GM21515 (cell line): Measurements from ENCODE around the gene DDO.

Experiments used
- ATAC-seq: cut with Tn5 transposase; IDR thresholded peaks from one replicate; pipeline ENCODE4 v1.9.1; 2021; ENCODE audit not compliant: unreplicated experiment

The DDO gene

DNA sequence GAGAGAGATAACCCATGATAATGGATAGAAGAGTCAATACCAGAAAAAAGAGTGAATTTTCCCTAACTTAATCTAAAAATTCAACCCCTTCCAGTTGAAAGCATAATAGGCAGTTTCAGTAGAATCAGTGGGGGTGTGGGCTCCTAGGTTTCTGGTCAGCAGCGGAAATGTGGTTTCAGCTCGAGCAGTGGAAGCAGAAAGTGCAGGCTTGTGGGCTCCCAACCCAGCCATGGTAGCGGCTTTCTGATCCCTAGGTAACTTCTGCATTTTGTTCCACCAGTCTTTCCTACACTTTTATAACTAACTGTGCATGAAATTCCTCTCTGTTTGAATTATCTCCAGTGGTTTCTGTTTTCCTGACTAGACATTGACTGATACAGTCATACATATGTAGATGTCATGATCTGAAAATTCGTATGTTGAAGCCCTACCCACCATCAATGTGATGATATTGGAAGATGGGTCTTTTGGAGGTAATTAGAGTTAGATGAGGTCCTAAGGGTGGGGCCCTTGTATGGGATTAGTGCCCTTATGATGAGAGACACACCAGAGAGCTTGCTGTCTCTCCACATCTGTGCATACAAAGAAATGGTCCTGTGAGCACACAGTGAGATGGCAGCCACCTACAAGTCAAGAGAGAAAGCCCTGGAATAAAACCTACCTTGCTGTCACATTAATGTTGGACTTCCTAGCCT is 6.5 kb upstream of the DDO start:
- ATAC-seq = no peak

DNA sequence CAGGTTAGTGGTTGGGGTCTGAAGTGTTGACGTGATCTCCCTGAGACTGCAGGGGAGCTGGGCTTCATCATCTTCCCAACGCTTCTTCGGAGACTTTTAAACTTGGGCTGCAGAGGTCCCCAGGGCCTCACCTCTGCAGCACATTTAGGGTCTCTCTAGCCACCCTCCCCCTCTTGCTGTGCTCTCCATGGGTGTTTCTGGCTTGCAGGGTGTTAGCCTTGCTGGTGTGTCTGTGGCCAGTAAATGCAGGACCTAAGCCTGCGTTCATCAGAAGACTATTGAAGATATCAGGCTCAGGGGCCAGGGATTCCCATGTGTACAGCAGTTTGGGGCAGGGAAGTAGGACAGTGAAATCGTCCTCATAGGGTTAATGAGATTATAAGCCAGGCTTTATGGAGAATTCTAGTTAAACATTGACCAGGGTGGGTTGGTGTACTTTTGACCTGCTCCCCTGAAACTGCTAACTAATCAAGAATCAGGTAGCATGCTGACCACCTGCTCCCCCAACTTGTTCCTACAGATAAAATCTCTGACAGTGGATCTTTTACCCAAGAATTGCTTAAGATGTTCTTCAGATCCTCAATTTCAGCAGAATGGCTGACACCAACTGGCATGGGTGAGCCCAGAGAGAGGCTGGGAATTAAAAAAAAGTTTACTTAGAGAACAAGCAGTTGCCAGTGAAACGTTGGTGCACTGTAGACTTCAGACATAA is 3.8 kb upstream of the DDO start:
- no peak for ATAC-seq

DNA sequence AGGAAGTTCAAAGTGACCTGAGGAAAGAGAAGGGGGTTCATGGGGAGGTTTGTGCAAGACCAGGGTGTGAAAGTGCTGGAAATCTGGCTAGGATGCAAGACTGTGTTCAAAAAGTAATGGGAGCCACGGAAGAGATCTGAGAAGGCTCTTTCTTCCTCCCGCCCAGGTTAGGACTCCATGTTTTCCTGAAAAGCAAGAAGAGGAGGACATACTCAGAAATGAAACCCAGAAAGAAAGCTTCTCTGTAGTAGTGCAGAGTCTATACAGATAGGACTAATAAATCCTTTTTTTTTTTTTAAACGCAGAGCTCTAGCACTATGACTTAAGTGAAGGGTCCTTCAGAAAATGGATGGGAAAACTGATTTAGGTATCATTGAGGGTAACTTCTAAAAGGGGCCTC is 3.2 kb upstream of the DDO start:
- no peak for ATAC-seq

DNA sequence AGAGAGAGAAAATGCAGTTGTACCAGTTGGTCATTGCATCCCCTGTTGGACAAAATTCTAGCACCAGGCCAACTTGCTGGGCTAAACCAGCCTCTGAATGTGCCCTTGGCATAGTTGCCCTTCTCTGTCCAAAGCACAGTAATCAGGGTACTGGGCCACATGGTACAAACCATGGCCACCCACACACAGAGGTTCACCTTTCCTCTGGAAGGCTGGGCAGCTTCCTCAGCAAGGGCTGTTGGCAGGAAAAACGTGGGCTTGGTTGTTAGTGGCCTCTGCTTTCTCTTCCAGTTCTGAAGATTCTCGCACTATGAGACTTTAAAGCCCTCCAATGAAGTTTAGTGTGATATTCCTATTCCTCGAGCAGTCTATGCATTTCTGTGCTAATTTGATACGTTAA is 706 bp downstream of the DDO start:
- no peak for ATAC-seq

DNA sequence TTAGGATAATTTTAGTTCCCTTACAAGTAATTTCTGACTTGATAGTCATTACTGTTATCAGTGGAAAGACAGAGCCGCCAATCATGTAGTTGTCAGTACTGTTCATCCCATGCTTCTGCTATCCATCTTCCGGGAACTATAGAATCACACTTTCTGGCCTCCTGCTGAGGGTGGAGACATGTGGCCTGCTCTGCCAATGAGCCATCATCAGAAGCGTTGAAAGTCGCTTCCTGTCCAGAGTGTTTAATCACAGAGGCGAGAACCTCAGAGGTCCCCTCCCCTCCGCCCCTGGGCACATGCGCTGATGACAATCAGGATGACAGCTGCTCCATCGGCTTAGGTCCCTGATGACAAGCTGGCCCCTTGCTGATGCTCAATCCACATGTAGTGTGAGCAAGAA is 3.0 kb downstream of the DDO start:
- no peak for ATAC-seq

DNA sequence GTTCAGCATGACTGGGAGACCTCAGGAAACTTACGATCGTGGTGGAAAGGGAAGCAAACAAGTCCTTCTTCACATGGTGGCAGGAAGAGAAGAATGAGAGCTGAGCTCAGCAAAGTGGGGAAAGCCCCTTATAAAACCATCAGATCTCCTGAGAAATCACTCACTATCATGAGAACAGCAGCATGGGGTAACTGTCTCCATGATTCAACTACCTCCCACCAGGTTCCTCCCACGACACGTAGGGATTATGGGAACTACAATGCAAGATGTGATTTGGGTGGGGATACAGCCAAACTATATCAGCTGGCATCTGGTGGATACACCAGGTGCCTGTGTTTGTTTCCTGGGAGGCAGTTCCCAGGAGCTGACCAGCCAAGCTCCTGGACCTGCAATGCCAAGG is 4.9 kb downstream of the DDO start:
- ATAC-seq = no peak

DNA sequence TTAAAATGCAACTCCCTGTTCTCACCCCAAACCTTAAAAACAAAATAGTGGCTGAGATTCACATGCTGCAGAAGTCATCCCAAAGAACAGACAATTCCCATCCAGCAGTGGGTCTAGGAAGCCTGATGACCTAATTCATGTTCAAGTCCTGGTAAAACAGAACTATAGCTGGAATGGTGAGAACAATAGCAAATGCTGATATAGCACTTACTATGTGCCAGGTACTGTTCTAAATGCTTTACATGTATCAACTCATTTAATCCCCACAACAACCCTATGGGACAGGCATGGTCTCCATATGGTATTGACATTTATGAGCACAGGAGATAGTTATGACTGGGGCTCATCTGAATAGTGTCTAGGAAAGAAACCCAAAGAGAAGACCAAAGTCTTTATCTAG is 5.6 kb downstream of the DDO start:
- ATAC-seq = no peak

DNA sequence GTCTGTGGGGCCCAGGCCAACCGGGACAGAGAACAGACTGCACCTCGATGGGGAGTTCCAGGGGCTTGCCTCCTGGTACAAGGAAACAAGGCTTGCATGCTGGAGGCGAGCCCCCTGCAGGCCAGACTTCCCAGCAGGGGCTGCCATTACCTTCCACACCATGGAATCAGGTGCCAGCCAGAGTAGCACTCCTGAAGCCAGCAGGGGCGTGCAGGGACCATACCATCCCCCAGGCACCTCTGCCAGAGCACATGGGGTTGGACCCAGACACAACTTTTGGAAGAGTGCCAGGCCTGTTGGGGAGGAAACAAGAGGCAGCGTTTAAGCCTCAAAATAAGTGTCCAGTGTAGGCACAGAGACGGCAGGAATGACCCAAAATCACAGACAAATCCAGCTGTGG is 6.5 kb downstream of the DDO start:
- no peak for ATAC-seq

DNA sequence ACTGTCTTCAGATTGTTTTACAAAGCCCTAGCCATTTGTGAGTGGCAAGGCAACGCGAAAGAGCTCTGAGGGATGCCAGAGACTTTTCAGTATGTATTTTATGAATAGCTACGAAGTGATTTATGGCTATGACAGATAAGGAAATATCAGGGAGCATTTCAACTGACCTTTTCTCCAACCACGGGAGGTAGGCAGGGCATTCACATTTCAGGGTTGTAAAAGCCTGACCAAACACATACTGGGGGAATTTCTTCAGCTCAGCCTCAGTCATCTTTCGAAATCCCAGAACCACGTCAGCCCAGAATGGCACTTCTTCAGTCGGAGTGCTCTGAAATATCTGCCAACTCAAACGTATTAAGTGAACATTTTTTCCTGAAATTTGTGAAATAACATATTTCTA is 10.8 kb downstream of the DDO start:
- ATAC-seq = no peak

DNA sequence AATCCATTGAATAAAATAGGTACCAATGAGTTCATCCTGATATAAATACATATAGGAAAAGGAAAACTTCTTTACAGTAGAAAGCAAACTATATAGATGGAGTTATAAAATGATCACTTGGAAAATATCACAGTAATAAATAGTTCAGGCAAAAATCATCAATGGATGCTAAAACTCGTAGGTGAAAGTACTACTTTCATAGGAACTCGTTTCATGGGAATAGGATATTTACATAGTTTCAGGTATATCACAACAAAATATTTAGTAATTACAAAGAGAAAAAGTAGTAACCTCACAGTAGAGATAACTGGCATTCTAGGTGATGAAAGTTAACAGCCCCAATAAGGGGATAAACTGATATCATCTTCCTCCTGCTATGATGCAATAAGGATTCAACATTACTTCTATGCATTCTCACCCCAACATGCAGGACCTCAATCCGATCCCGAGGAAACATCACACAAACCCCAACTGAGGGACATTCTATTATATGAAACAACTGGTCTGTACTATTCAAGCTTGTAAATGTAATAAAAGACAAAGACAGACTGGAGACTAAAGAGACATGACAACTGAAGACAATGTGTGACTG is 13.7 kb downstream of the DDO start:
- ATAC-seq = no peak

DNA sequence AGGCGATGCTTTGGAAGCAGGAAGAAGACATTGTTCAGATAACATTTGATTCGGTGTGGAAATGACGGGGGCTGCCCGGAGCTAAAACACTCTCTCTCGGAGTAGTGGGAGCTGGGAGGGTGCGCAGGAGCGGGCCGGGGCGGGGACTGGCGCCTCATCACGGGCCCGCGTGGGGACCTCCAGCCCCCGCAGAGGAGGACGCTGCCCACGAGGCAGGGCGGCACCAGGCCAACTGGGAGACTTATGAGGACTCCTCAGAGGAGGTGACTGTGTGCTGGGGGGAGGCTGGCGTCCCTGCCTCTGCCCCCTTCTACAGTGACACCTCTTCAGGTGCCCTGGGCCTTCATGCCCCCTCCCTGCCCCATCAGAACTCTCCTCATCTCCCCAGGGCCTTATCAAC is 15.2 kb downstream of the DDO start:
- no peak for ATAC-seq

DNA sequence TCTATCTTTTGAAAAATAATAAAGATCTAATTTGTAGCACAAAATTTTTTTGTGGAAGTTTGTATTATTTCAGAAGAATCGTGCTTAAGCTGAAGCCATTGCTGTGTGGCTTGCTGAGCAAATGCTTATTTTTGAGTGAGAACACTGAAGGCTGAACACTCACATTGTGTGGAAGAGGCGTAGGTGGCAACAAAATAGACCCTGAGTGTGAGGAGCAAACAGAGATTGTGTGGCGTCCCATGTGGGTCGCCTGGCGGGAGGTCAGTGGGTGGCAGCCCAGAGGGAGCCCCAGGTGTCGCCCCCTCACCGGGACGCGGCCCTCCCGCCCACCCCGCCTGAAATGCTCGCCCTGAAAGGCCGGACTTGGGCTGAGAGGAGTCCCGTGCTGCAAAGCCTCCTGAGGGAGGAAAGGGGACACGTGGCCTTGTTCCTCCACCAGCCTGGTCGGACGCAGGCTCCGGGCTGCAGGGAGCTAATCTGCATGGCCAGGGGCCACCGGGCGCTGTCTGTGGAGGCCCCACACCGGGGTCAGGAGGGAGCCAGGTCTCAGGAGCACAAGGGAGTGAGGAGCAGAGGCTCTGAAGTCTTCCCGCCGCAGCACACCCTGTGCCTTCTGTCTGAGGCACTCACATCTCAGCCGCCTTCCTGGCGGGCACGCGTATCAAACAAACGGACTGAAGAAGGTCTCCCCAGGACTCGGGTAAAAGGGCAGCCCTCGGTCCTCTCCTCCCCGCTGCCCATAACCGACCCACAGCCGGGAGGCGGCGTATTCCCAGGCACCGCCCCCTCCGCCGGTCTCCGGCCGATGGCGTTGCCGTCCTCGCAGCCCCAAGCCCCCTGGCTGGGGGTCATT is 15.9 kb downstream of the DDO start:
- no peak for ATAC-seq

DNA sequence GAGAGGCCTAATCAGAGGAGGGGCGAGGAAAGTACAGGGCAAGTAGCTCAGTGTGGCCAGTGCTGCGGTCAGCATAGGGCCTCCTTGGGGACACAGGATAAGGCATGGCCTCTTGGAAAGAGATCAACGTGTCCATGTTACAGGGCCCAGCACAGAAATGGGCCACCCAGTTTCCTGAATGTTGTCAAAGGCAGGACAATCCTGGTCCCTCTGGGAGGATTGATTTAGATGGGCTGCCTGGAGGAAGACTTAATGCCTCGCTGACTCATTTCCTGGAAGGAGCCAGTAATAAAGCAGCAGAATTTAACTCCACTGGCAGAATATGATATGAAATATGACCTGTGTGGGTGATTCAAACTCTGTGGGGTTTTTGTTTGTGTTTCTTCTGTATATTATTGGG is 16.6 kb downstream of the DDO start:
- ATAC-seq = no peak

DNA sequence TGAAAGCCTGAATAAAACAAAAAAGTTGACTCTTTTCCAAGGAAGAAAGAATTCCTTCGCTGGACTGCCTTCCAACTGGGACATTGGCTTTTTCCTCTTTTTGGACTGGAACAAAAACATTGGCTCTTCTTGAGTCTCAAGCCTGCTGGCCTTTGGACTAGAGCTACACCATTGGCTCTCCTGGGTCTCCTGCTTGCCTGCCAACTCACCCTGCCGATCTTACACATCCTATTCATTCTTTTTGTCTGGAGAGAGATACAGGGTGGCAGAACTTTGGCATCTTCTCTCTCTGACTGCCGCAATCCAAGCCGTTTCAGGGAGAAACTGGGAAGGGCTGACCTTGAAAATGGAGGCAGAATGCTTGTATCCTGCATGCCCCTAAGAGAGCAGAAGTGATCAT is 20.2 kb downstream of the DDO start:
- ATAC-seq = no peak

DNA sequence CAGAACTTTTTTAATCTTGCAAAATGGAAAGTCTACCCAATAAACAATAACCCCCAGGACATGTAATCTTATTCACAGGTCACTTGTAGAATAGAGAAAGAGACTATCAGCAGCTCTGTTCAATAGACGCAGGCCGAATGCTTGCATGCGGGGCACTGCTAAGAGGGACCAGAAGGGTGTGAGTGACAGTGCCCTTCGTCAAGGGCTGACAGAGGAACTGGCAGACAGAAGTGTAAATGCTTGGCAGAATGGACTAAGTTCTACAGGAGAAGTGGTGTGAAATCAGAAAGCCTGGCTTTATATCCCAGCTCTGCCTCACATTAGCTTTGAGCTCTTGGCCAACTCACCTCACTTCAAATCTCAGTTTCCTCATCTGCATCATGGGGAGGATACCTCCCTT is 21.0 kb downstream of the DDO start:
- ATAC-seq = no peak

DNA sequence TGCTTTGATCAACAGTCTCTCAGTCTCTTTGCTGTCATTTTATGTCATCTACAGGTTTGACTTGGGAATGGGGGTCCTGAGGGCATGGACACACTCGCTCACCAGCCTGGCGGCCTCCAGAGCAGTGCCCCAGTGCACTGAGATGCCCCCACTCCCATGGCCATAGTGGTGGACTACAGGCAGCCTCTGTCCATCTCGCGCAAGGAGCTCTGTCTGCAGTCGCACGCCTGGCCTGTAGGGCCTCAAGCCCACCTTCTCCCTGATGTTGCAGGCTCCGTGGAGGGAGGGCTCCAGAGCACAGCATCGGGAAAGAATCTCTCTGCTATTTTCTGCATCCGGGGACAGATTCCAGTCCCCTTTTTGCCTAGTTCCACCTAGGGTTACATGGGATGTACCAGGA is 22.6 kb downstream of the DDO start:
- ATAC-seq = no peak

DNA sequence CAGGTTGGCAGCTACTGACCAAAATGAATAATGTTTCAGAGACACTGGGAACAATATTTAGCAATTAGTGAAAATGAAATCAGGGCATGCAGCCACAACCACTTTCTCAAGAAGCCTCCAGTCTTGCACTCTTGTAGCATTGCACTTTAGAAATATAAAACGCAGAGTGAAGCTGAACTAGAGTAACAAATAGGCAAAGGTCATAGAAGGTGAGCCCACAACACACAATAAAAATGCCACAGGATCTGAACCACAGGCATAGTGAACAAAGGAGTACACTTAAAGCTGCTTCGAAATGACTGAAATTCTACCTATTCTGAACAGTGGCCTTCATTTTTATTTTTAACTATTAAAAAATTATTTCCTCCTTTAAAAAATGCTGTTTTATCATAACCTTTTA is 25.0 kb downstream of the DDO start:
- no peak for ATAC-seq

DNA sequence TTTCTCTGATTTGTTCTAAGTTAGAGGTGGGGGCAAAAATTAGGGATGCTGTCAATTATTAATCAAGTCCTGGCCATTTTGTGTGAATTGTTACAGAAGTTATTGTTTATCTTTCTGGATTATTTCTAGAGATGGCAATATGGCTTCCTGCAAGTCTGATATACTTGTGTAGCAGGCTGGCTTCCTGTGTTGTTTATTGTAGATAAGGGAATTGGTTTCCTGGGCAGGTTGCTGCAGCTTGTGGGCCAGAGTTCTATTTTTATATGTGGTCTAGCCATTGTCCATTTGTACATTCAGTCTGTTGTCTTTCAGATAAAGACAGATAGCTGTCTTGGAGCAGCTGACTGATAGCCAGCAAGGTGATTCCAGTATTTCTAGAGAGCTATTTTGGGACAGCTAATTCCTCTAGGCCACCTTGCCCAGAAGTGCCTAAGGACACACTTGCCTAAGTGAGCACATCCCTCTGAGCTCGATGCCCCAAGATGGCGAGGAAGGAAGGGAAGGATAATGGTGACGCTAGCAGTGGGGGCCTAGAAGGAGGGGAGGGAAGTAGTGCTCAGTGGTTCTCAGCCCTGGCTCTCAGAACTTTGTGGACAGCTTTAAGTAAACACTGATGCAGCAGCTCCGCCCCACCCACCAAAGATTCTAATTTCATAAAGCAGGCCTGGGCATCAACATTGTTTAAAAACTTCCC is 25.5 kb downstream of the DDO start:
- no peak for ATAC-seq

DNA sequence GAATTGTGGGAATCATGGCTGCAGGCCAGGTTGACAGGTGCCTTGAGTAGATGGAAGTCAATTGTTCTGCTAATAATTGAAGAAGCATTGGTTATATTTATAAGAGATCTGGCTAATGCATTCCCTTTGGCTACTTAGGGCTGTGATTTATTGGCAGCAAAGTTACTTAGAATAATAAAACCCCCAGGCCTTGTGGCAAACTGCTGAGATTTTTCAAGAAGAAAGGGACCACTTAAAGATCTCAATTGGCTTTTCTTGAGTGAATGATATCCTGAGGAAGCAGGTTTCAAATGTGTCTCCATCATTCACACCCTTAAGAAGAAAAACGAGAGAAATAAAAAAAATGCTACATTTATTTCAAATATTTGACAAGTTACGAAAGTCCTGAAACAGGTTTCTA is 27.4 kb downstream of the DDO start:
- ATAC-seq = no peak

DNA sequence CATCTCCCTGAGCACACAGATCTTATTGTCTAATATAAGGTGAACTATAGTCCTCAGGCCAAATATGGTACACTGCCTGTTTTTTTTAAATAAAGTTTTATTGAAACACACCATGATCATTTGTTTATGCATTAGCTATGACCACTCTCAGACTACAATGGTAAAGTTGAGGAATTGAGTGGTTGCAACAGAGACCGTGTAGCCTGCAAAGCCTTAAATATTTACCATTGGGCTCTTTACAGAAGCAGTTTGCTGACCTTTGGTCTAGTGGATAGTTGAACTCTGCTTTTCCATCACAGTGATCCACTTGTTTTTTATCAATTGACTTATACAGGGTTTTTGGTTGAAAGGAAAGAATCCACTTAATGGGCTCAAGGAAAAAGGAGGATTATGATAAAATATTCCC is 29.9 kb downstream of the DDO start:
- no peak for ATAC-seq

DNA sequence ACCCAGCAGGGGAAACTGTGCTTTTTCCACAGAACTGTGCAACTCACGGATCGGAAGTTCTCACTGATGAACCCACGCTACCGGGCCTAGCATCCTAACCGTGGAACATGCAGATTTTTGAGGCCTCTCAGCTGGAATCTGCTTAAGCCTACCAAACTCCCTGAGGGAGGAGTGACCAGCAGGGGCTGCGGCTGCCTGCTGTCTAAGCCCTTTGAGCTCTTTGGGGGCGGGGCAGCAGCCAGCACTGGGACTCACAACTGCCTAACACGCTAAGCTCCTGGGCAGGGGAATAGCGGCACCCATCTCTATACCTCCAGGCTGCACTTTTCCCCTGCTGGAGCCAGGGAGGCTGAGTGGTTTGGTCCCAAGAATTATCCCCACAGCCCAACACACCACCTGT is 36.8 kb downstream of the DDO start:
- no peak for ATAC-seq
